ENCODE measurements around the gene MBD3L5. TPM values are rescaled to one million over a fixed set of nuclear protein-coding genes. Genes with fewer than 3 reads are reported as not detected.
A peak's percentile ranks its signal among the peaks of the same experiment; 100 is the strongest.
"Not testable (repeated sequence)": the region's sequence is repeated elsewhere in the genome, so short reads cannot be mapped to it uniquely, and the experiment has no call there.

The MBD3L5 gene
- total and polyA plus RNA-seq, 3 experiments from 2014 or later = not detected

GRCh38 chr19:7056371-7056770 lies 26.0 kb downstream of the MBD3L5 start:
- H3K27me3 ChIP-seq (ENCODE audit: insufficient read depth, low read length, poor library complexity, severe bottlenecking); H3K4me1 Mint-ChIP-seq; POLR2A ChIA-PET; H3K36me3 Mint-ChIP-seq; CTCF ChIA-PET; H3K27ac ChIP-seq (ENCODE audit: low read depth, low read length); H3K27me3 Mint-ChIP-seq; DNase-seq; H3K4me1 ChIP-seq (ENCODE audit: insufficient read depth, low read length); H3K36me3 ChIP-seq (ENCODE audit: insufficient read depth, low read length); H3K27ac Mint-ChIP-seq; H3K4me3 ChIP-seq (ENCODE audit: low read length); H3K9me3 Mint-ChIP-seq; H3K4me3 Mint-ChIP-seq; H3K9me3 ChIP-seq (ENCODE audit: low read length): not testable (repeated sequence)

- H3K4me1 ChIP-seq (ENCODE audit: insufficient read depth, low read length); H3K27me3 ChIP-seq (ENCODE audit: insufficient read depth, low read length, poor library complexity, severe bottlenecking); H3K4me3 ChIP-seq (ENCODE audit: low read length); DNase-seq; H3K36me3 Mint-ChIP-seq; H3K4me3 Mint-ChIP-seq; CTCF ChIA-PET; POLR2A ChIA-PET; H3K9me3 ChIP-seq (ENCODE audit: low read length); H3K36me3 ChIP-seq (ENCODE audit: insufficient read depth, low read length); H3K27ac ChIP-seq (ENCODE audit: low read depth, low read length); H3K27ac Mint-ChIP-seq; H3K27me3 Mint-ChIP-seq; H3K9me3 Mint-ChIP-seq; H3K4me1 Mint-ChIP-seq: not testable (repeated sequence)
Observed at GRCh38 chr19:7058576-7058975, 28.2 kb downstream of the MBD3L5 start, which contains the start of gene MBD3L3. Gene MBD3L3, minus strand, starts transcription at chr19:7058676. Its CDS starts 71 bp downstream, at chr19:7058605.

- H3K9me3 Mint-ChIP-seq; CTCF ChIA-PET; H3K36me3 Mint-ChIP-seq; H3K27me3 Mint-ChIP-seq; H3K27ac Mint-ChIP-seq; H3K4me3 ChIP-seq (ENCODE audit: low read length); H3K4me3 Mint-ChIP-seq; H3K9me3 ChIP-seq (ENCODE audit: low read length); H3K36me3 ChIP-seq (ENCODE audit: insufficient read depth, low read length); H3K4me1 Mint-ChIP-seq; H3K4me1 ChIP-seq (ENCODE audit: insufficient read depth, low read length); POLR2A ChIA-PET; H3K27ac ChIP-seq (ENCODE audit: low read depth, low read length); H3K27me3 ChIP-seq (ENCODE audit: insufficient read depth, low read length, poor library complexity, severe bottlenecking): not testable (repeated sequence)
- peak in 1 of 5 donors; percentile 23 for DNase-seq
Observed at GRCh38 chr19:7059977-7060376, 29.6 kb downstream of the MBD3L5 start.

GRCh38 chr19:7063339-7063738 lies 33.0 kb downstream of the MBD3L5 start:
- Histone ChIP-seq H3K27ac (ENCODE audit: low read depth, low read length) (no peak overlapping the region), H3K27me3 (ENCODE audit: insufficient read depth, low read length, poor library complexity, severe bottlenecking) (no peaks in the 10 kb centered on the region), H3K36me3 (ENCODE audit: insufficient read depth, low read length) (no peaks in the 10 kb centered on the region), H3K4me3 (ENCODE audit: low read length) (no peak overlapping the region), H3K9me3 (ENCODE audit: low read length) (no peaks in the 10 kb centered on the region), H3K4me1 (ENCODE audit: insufficient read depth, low read length) (no peaks in the 10 kb centered on the region)
- H3K4me1 Mint-ChIP-seq = no peaks in the 10 kb centered on the region
- H3K27me3 Mint-ChIP-seq = no peaks in the 10 kb centered on the region
- H3K4me3 Mint-ChIP-seq = no peak overlapping the region
- ChIA-PET POLR2A (no interaction called here), CTCF (no interaction called here)
- DNase-seq = no peak
- no peak overlapping the region for H3K27ac Mint-ChIP-seq
- no peaks in the 10 kb centered on the region for H3K9me3 Mint-ChIP-seq
- H3K36me3 Mint-ChIP-seq = no peaks in the 10 kb centered on the region

- CTCF ChIA-PET = no interaction called here
- no peak overlapping the region for H3K27ac ChIP-seq (ENCODE audit: low read depth, low read length)
- H3K27me3 ChIP-seq (ENCODE audit: insufficient read depth, low read length, poor library complexity, severe bottlenecking) = no peaks in the 10 kb centered on the region
- peaks cover 3% of the 10 kb centered on the region for H3K4me1 ChIP-seq (ENCODE audit: insufficient read depth, low read length)
- Mint-ChIP-seq H3K4me3 (peak overlapping the region in 1 of 7 donors; percentile 38), H3K27me3 (no peaks in the 10 kb centered on the region), H3K9me3 (no peaks in the 10 kb centered on the region), H3K36me3 (no peaks in the 10 kb centered on the region), H3K4me1 (peaks cover 2% of the 10 kb centered on the region in 3 donors), H3K27ac (no peak overlapping the region)
- POLR2A ChIA-PET = no interaction called here
- DNase-seq = no peak
- H3K4me3 ChIP-seq (ENCODE audit: low read length) = no peak overlapping the region
- no peaks in the 10 kb centered on the region for H3K36me3 ChIP-seq (ENCODE audit: insufficient read depth, low read length)
- no peaks in the 10 kb centered on the region for H3K9me3 ChIP-seq (ENCODE audit: low read length)
Observed at GRCh38 chr19:7063764-7064418, 33.5 kb downstream of the MBD3L5 start.

- peaks cover 17% of the 10 kb centered on the region for H3K4me1 ChIP-seq (ENCODE audit: insufficient read depth, low read length)
- H3K27me3 ChIP-seq (ENCODE audit: insufficient read depth, low read length, poor library complexity, severe bottlenecking); POLR2A ChIA-PET; CTCF ChIA-PET; H3K9me3 Mint-ChIP-seq; H3K36me3 ChIP-seq (ENCODE audit: insufficient read depth, low read length); H3K27ac ChIP-seq (ENCODE audit: low read depth, low read length); DNase-seq; H3K4me3 Mint-ChIP-seq; H3K9me3 ChIP-seq (ENCODE audit: low read length); H3K27me3 Mint-ChIP-seq; H3K4me3 ChIP-seq (ENCODE audit: low read length): not testable (repeated sequence)
- Mint-ChIP-seq H3K36me3 (peaks cover 0 to 20% (median 0%) of the 10 kb centered on the region in 3 donors), H3K27ac (peak overlapping the region in 1 of 8 donors; percentile 36), H3K4me1 (peaks cover 14 to 24% (median 15%) of the 10 kb centered on the region in 3 donors)
Observed at GRCh38 chr19:7067122-7067521, 36.7 kb downstream of the MBD3L5 start.

- Histone ChIP-seq H3K9me3 (ENCODE audit: low read length) (no peaks in the 10 kb centered on the region), H3K27ac (ENCODE audit: low read depth, low read length) (no peak overlapping the region), H3K4me3 (ENCODE audit: low read length) (no peak overlapping the region), H3K36me3 (ENCODE audit: insufficient read depth, low read length) (peaks cover 15% of the 10 kb centered on the region), H3K4me1 (ENCODE audit: insufficient read depth, low read length) (peaks cover 17% of the 10 kb centered on the region), H3K27me3 (ENCODE audit: insufficient read depth, low read length, poor library complexity, severe bottlenecking) (no peaks in the 10 kb centered on the region)
- Mint-ChIP-seq H3K36me3 (peaks cover 5 to 26% (median 6%) of the 10 kb centered on the region in 3 donors), H3K27ac (peak overlapping the region in 1 of 8 donors; percentile 36), H3K27me3 (peaks cover 0 to 1% of the 10 kb centered on the region in 2 donors), H3K4me1 (peaks cover 19 to 30% (median 20%) of the 10 kb centered on the region in 3 donors), H3K4me3 (peak overlapping the region in 1 of 7 donors; percentile 58), H3K9me3 (no peaks in the 10 kb centered on the region)
- POLR2A ChIA-PET = no interaction called here
- CTCF ChIA-PET = no interaction called here
- DNase-seq = no peak
Observed at GRCh38 chr19:7067716-7068115, 37.3 kb downstream of the MBD3L5 start.

- ChIA-PET POLR2A (interaction anchor here (1.0 to 1.6 kb wide), 3 partner anchors 31 to 326 kb away, joined by 4 to 25 read pairs (median 6); no protein-coding TSS in a partner anchor), CTCF (interaction anchor here (1.0 to 1.6 kb wide), 4 partner anchors 17 to 281 kb away, joined by 3 to 4 read pairs (median 4); no protein-coding TSS in a partner anchor)
- no peak overlapping the region for H3K27ac ChIP-seq (ENCODE audit: low read depth, low read length)
- peaks cover 6 to 32% (median 12%) of the 10 kb centered on the region in 3 donors for H3K36me3 Mint-ChIP-seq
- H3K4me3 ChIP-seq (ENCODE audit: low read length) = no peak overlapping the region
- peaks cover 0 to 1% of the 10 kb centered on the region in 2 donors for H3K27me3 Mint-ChIP-seq
- no peaks in the 10 kb centered on the region for H3K9me3 Mint-ChIP-seq
- H3K4me1 Mint-ChIP-seq = peaks cover 20 to 31% (median 21%) of the 10 kb centered on the region in 3 donors
- H3K4me3 Mint-ChIP-seq = peak overlapping the region; percentile 93 to 98 (median 95)
- H3K9me3 ChIP-seq (ENCODE audit: low read length) = no peaks in the 10 kb centered on the region
- H3K27me3 ChIP-seq (ENCODE audit: insufficient read depth, low read length, poor library complexity, severe bottlenecking) = no peaks in the 10 kb centered on the region
- no peak for DNase-seq
- peak overlapping the region; percentile 55 to 98 (median 93) for H3K27ac Mint-ChIP-seq
- peaks cover 17% of the 10 kb centered on the region for H3K4me1 ChIP-seq (ENCODE audit: insufficient read depth, low read length)
- peaks cover 21% of the 10 kb centered on the region for H3K36me3 ChIP-seq (ENCODE audit: insufficient read depth, low read length)
Observed at GRCh38 chr19:7068599-7068998, 38.2 kb downstream of the MBD3L5 start.

All from CD8-positive, alpha-beta memory T cell (primary cell).